ENCODE data around the gene RIPK4.

DNA sequence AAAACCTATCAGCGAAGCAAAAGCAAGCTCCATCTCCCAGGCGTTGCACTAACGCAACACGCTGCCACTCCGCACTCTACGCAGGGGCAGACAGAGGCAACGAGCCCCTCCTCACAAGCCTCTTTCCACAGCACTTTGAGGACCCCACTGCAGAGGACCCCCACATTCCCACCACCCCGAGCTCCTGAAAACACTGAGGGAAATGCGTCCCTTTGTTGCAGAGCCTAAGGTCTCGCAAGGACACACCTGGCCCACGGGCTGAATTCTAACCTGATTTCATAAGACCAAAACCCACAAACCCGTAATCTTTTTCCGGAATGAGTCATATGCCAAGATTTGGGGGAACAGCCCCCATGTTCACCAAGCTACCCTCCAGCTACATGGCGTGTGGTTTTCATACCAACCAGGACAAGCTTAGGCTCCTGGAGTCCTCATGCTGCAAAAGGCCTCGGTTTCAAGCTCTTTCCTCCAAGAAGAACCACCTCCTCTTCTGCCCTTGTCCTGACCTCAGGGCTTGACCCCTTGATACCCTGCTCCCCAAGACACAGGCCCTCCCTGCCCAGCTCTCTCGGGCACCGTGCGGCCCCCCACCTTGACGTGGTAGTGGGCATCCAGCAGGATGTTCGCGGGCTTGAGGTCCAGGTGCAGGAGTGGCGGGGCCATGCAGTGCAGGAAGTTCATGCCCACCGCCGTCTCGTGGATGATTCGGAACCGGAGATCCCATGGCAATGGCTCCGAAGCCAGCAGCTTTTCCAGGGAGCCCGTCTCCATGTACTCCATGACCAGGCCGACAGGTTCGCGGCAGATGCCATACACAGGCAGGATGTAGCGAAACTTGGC lies 10.7 kb downstream of the RIPK4 start:
- TF ChIP-seq, protein P1, sequence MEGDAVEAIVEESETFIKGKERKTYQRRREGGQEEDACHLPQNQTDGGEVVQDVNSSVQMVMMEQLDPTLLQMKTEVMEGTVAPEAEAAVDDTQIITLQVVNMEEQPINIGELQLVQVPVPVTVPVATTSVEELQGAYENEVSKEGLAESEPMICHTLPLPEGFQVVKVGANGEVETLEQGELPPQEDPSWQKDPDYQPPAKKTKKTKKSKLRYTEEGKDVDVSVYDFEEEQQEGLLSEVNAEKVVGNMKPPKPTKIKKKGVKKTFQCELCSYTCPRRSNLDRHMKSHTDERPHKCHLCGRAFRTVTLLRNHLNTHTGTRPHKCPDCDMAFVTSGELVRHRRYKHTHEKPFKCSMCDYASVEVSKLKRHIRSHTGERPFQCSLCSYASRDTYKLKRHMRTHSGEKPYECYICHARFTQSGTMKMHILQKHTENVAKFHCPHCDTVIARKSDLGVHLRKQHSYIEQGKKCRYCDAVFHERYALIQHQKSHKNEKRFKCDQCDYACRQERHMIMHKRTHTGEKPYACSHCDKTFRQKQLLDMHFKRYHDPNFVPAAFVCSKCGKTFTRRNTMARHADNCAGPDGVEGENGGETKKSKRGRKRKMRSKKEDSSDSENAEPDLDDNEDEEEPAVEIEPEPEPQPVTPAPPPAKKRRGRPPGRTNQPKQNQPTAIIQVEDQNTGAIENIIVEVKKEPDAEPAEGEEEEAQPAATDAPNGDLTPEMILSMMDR (IDR thresholded peaks at IDR 0.05): no peak
- no peak for TF ChIP-seq EZH2 (IDR thresholded peaks at IDR 0.05; ENCODE audit: borderline replicate concordance, insufficient read depth, low read depth, low read length, poor library complexity, severe bottlenecking)

All from B cell (primary cell).